NB4 (cell line): ENCODE measurements around the gene ATP10B.

Experiments used
- DNase-seq: peaks from one replicate; pipeline ENCODE4 v3.0.0; 2010; ENCODE audit warnings: low read depth
- H3K4me3 ChIP-seq: one replicate; pipeline ENCODE4 v1.5.1; 2011; ENCODE audit warnings: mild to moderate bottlenecking, low read depth, low read length, moderate library complexity
- MYC ChIP-seq: IDR thresholded peaks from 2 replicates; pipeline ENCODE4 v1.6.1; 2011; ENCODE audit warnings: low read depth, low read length
- POLR2A ChIP-seq: IDR thresholded peaks from 2 replicates; pipeline ENCODE4 v1.6.1; 2011; ENCODE audit warnings: mild to moderate bottlenecking; ENCODE audit not compliant: insufficient read length; ENCODE audit errors: extremely low read depth
- TF ChIP-seq, protein P1 (sequence below): IDR thresholded peaks from one replicate; pipeline ENCODE4 v1.5.1; 2012; ENCODE audit warnings: low read depth, low read length
- TF ChIP-seq, protein P2 (sequence below): IDR thresholded peaks from 2 replicates; pipeline ENCODE4 v1.6.1; 2011; ENCODE audit warnings: low read depth, low read length

Gene ATP10B

DNA sequence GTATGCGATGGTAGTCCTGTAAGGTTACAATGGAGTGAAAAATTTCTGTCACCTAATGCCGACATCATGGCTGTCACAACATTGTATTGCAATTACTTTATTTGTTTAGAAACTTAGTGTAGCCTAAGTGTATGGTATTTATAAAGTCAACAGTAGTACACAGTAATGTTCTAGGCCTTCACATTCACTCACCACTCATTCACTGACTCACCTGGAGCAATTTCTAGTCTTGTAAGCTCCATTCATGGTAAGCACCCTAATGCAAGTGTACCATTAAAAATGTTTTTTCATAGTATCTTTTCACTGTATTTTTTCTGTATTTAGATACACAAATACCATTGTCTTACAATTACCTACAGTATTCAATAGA is 58.5 kb downstream of the ATP10B start:
- no peak for DNase-seq
- no peak overlapping the region for H3K4me3 ChIP-seq
- TF ChIP-seq POLR2A, result no peak

DNA sequence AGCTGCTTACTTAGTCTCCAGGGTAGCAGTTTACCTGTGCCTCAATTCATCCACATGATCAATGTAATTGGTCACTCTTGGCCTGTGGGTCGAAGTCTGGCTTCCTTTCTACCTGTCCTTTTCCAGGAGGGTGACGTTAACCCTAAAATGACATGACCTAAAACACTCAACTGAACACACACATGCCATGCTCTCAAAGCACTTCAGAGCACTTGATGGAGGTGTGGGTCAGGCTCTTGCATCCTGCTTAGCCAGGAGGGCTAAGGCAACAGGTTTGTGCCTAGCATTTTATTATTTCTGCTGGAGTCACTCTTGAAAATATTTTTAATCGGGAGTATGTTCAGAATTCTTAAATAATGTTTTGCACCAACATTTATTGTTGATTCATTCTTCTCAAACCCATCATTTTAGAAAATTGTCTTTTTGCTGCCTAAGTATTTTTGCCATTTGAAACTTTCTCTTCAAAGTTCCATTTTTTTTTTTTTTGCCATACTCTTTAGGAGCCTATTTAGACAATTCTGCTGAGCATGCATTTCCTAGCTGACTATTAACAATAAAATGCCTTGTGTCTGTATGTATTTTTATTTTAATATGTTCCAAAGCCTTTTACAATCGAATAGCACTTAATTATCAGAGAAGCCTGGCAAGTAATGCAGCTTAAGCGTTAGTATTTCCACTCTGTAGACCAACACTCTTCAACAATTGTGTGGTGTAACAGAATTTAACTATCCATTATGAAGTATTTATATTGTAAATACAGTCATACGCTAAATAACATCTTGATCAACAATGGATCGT is 59.1 kb downstream of the ATP10B start:
- TF ChIP-seq MYC (no peak), POLR2A (no peak)
- TF ChIP-seq, protein P1, sequence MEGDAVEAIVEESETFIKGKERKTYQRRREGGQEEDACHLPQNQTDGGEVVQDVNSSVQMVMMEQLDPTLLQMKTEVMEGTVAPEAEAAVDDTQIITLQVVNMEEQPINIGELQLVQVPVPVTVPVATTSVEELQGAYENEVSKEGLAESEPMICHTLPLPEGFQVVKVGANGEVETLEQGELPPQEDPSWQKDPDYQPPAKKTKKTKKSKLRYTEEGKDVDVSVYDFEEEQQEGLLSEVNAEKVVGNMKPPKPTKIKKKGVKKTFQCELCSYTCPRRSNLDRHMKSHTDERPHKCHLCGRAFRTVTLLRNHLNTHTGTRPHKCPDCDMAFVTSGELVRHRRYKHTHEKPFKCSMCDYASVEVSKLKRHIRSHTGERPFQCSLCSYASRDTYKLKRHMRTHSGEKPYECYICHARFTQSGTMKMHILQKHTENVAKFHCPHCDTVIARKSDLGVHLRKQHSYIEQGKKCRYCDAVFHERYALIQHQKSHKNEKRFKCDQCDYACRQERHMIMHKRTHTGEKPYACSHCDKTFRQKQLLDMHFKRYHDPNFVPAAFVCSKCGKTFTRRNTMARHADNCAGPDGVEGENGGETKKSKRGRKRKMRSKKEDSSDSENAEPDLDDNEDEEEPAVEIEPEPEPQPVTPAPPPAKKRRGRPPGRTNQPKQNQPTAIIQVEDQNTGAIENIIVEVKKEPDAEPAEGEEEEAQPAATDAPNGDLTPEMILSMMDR, result no peak
- TF ChIP-seq, protein P2, sequence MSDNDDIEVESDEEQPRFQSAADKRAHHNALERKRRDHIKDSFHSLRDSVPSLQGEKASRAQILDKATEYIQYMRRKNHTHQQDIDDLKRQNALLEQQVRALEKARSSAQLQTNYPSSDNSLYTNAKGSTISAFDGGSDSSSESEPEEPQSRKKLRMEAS, result no peak
- H3K4me3 ChIP-seq, result no peak overlapping the region
- no peak for DNase-seq

DNA sequence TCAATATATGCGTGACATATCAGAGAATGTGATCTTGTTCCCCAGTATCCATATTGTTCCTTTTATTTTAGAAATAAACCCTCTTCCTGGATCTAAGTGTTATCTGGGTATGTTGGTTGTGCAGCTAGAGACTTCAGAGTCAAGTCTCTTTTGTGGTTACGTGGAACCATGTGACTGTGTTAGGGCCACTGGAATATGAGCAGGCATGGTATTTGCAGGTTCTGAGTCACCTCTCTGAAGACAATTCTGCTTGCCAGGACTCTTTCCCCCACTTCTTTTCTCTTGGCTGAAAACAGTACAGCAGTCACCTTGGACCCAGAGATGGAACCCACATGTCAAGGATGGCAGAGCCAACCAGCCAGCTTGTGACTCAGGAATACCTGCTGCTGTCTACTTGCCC is 59.7 kb downstream of the ATP10B start:
- peak; percentile 8 for DNase-seq
- TF ChIP-seq, protein P1, result no peak
- TF ChIP-seq POLR2A, result no peak
- TF ChIP-seq, protein P2, result no peak
- no peak for TF ChIP-seq MYC
- H3K4me3 ChIP-seq, result no peak overlapping the region

DNA sequence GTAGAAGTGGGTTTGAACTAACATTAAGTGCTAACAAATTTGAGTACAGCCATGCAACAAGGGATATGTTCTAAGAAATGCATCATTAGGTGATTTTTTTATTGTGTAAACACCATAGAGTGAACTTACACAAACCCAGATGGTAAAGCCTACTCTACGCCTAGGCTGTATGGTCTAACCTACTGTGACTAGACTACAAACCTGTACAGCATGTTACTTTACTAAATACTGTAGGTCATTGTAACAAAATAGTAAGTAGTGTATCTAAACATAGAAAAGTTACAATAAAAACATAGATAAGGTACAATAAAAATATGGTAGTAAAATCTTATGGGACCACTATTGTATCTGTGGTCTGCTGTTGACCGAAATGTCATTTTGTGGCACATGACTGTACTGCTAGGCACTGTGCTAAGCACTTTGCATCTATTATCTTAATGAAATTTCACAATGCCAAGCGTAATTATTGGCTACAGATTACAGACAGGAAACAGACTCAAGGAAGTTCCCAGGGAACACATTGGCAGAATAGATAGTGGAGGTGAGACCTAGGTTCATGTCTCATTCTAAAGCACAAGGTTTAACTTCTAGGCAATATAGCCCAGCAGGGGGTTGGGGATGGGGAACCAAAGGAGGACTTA is 62.7 kb downstream of the ATP10B start:
- no peak overlapping the region for H3K4me3 ChIP-seq
- no peak for DNase-seq
- TF ChIP-seq, protein P2, result no peak
- TF ChIP-seq MYC (no peak), POLR2A (no peak)
- TF ChIP-seq, protein P1, result no peak

DNA sequence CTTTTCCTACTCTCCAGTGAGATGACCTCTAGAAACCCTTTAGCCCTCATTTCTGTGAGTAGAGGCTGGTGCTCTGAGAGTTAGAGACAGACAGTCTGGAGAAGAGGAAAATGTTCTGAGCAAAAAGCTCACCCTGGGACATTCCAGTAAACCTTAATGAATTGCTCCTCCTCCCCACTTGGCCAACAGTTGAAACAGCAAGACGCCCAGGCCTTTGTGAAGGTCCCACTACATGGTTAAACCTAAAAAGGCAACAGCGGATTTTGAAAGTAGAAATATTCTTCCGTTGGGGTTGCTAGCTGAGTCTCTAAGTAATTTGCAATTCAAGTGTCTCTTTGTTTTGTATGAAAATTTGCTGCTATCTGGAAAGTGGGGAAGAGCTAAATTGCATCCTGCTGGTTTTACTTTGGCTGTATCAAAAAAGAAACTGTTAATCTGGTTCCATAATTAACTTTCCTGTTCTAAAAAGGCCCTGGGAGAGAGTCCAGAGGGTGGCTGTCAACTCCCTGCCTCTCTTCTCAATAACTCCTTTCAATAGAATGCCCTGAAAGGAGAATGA is 63.8 kb downstream of the ATP10B start:
- no peak for DNase-seq
- no peak overlapping the region for H3K4me3 ChIP-seq
- no peak for TF ChIP-seq POLR2A
- TF ChIP-seq, protein P1, result no peak
- TF ChIP-seq, protein P2, result no peak
- TF ChIP-seq MYC, result no peak

DNA sequence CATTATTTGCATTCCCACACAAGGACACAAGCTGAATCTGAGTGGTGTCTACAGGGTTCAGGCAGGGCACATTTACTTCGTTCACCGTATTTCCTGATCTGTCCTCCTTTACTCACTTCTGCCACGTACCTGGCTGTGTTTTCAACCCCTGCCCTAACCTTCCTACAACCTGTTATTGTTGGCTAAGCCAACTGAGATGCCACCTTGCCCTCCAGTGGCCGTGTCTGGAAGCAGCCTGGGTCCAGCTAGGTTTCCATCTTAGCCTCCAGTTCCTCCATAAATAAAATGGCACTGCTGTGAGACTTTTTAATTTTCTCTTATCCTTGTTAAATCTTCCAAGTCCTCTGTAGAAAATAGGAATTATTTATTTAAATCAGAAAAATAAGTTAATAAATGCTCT is 64.8 kb downstream of the ATP10B start:
- H3K4me3 ChIP-seq, result no peak overlapping the region
- TF ChIP-seq, protein P1, result peak; percentile 24
- TF ChIP-seq, protein P2, result no peak
- no peak for TF ChIP-seq POLR2A
- TF ChIP-seq MYC, result no peak
- DNase-seq, result peak; percentile 18
